Hepatocyte (in vitro differentiated cells): Measurements from ENCODE around the gene BANK1. TPM values are rescaled to one million over a fixed set of nuclear protein-coding genes. Genes with fewer than 3 reads are reported as not detected.

Source experiments
- DNase-seq: peaks from one replicate; pipeline ENCODE4 v3.0.0-alpha.2; 2016; ENCODE audit warnings: low spot score
- H2AFZ ChIP-seq: fragments of 200-600 bp; sonication (generic); 2 replicates; pipeline ENCODE4 v1.6.0; 2016; ENCODE audit warnings: antibody characterized with exemption, mild to moderate bottlenecking
- H3K27ac ChIP-seq: fragments of 200-600 bp; sonication (generic); 2 replicates; pipeline ENCODE4 v1.5.1; 2016; ENCODE audit warnings: mild to moderate bottlenecking
- H3K27me3 ChIP-seq: fragments of 200-600 bp; sonication (generic); 2 replicates; pipeline ENCODE4 v1.6.1; 2016
- H3K36me3 ChIP-seq: fragments of 200-600 bp; sonication (generic); replicated peaks from 2 replicates; pipeline ENCODE4 v1.5.1; 2016; ENCODE audit warnings: low read depth; ENCODE audit not compliant: insufficient read depth
- H3K4me1 ChIP-seq: fragments of 200-600 bp; sonication (generic); 2 replicates; pipeline ENCODE4 v1.5.1; 2016; ENCODE audit warnings: mild to moderate bottlenecking, moderate library complexity; ENCODE audit not compliant: insufficient read depth
- H3K4me2 ChIP-seq: fragments of 200-600 bp; sonication (generic); 2 replicates; pipeline ENCODE4 v1.6.0; 2016
- H3K4me3 ChIP-seq: fragments of 200-600 bp; sonication (generic); 2 replicates; pipeline ENCODE4 v1.5.1; 2016; ENCODE audit warnings: mild to moderate bottlenecking
- H3K79me2 ChIP-seq: fragments of 200-600 bp; sonication (generic); 2 replicates; pipeline ENCODE4 v1.6.0; 2017; ENCODE audit warnings: mild to moderate bottlenecking
- H3K9me2 ChIP-seq: fragments of 200-600 bp; sonication (generic); replicated peaks from 2 replicates; pipeline ENCODE4 v1.6.0; 2017; ENCODE audit warnings: mild to moderate bottlenecking; ENCODE audit not compliant: insufficient read depth
- H3K9me3 ChIP-seq: fragments of 200-600 bp; sonication (generic); 2 replicates; pipeline ENCODE4 v1.5.1; 2016; ENCODE audit warnings: low read depth, mild to moderate bottlenecking
- H4K20me1 ChIP-seq: fragments of 200-600 bp; sonication (generic); 2 replicates; pipeline ENCODE4 v1.6.0; 2016; ENCODE audit warnings: mild to moderate bottlenecking; ENCODE audit not compliant: insufficient read depth, poor library complexity, severe bottlenecking
- CTCF ChIP-seq: fragments of 200-600 bp; sonication (generic); IDR thresholded peaks from 2 replicates; pipeline ENCODE4 v1.5.1; 2016; ENCODE audit warnings: antibody characterized with exemption, mild to moderate bottlenecking; ENCODE audit not compliant: poor library complexity
- EZH2 ChIP-seq: fragments of 200-600 bp; sonication (generic); IDR thresholded peaks from 2 replicates; pipeline ENCODE4 v1.6.1; 2016; ENCODE audit warnings: antibody characterized with exemption, mild to moderate bottlenecking, borderline replicate concordance
- EZH2phosphoT487 ChIP-seq: fragments of 200-600 bp; sonication (generic); IDR thresholded peaks from one replicate; pipeline ENCODE4 v1.6.1; 2018; ENCODE audit warnings: antibody characterized with exemption, mild to moderate bottlenecking, low read depth, moderate library complexity; ENCODE audit not compliant: unreplicated experiment, severe bottlenecking
- WGBS: methylation state at CpG from one replicate; pipeline ENCODE4 v1.1.6; 2016; ENCODE audit warnings: low lambda C conversion rate; ENCODE audit errors: missing lambda C conversion rate; 5-methylcytosine and 5-hydroxymethylcytosine counted together
- polyA plus RNA-seq: library from polyadenylated mRNA; unstranded; fragments of >200 nt; fragmentation: Nextera tagmentation; extraction: Ambion mirVana; gene quantifications from 2 replicates; pipeline ENCODE4 v1.2.1, GENCODE V29; 2016
- total RNA-seq: library from RNA; depleted of rRNA; stranded (reverse); fragments of >200 nt; gene quantifications from 2 replicates; pipeline ENCODE4 v1.2.3, GENCODE V29; 2014

Gene BANK1
- total and polyA plus RNA-seq, 2 experiments from 2014 or later = 0.17 to 0.29 TPM

GRCh38 chr4:102094481-102094880, 304.0 kb downstream of the BANK1 start:
- Histone ChIP-seq H3K9me3 (no peaks in the 10 kb centered on the region), H3K9me2 (no peaks in the 10 kb centered on the region), H3K27me3 (no peaks in the 10 kb centered on the region), H3K79me2 (no peaks in the 10 kb centered on the region), H3K27ac (no peak overlapping the region), H3K4me1 (no peaks in the 10 kb centered on the region), H2AFZ (no peak overlapping the region), H3K4me3 (no peak overlapping the region), H4K20me1 (no peaks in the 10 kb centered on the region), H3K36me3 (no peaks in the 10 kb centered on the region), H3K4me2 (no peak overlapping the region)
- WGBS = 72% methylated on average over 1 of the region's 1 CpG
- no peak for DNase-seq
- TF ChIP-seq EZH2 (no peak), EZH2phosphoT487 (no peak), CTCF (no peak)

GRCh38 chr4:102103368-102103767, 312.8 kb downstream of the BANK1 start:
- no peak overlapping the region for H3K4me2 ChIP-seq
- H3K79me2 ChIP-seq = no peaks in the 10 kb centered on the region
- no peaks in the 10 kb centered on the region for H3K27me3 ChIP-seq
- no peaks in the 10 kb centered on the region for H3K36me3 ChIP-seq
- no peak for DNase-seq
- no peak overlapping the region for H2AFZ ChIP-seq
- peaks cover 3% of the 10 kb centered on the region for H3K9me3 ChIP-seq
- TF ChIP-seq CTCF (no peak), EZH2phosphoT487 (no peak), EZH2 (no peak)
- H3K9me2 ChIP-seq = no peaks in the 10 kb centered on the region
- H3K4me3 ChIP-seq = no peak overlapping the region
- 66% methylated on average over 3 of the region's 3 CpGs for WGBS
- H4K20me1 ChIP-seq = no peaks in the 10 kb centered on the region
- H3K4me1 ChIP-seq = no peaks in the 10 kb centered on the region
- no peak overlapping the region for H3K27ac ChIP-seq

- Histone ChIP-seq H3K4me1 (no peaks in the 10 kb centered on the region), H3K4me3 (no peak overlapping the region), H3K27ac (no peak overlapping the region), H3K9me2 (no peaks in the 10 kb centered on the region), H3K4me2 (no peak overlapping the region), H3K9me3 (peaks cover 3% of the 10 kb centered on the region), H3K36me3 (no peaks in the 10 kb centered on the region), H3K27me3 (no peaks in the 10 kb centered on the region), H3K79me2 (no peaks in the 10 kb centered on the region), H4K20me1 (no peaks in the 10 kb centered on the region), H2AFZ (no peak overlapping the region)
- TF ChIP-seq CTCF (no peak), EZH2 (no peak), EZH2phosphoT487 (no peak)
- no peak for DNase-seq
These were observed 313.7 kb downstream of the BANK1 start for GRCh38 chr4:102104278-102104677.

- Histone ChIP-seq H3K79me2 (no peaks in the 10 kb centered on the region), H4K20me1 (no peaks in the 10 kb centered on the region), H3K9me3 (peaks cover 3% of the 10 kb centered on the region), H3K27me3 (no peaks in the 10 kb centered on the region), H3K9me2 (no peaks in the 10 kb centered on the region), H3K27ac (no peak overlapping the region), H2AFZ (no peak overlapping the region), H3K4me2 (no peak overlapping the region), H3K36me3 (no peaks in the 10 kb centered on the region), H3K4me3 (no peak overlapping the region), H3K4me1 (no peaks in the 10 kb centered on the region)
- TF ChIP-seq EZH2phosphoT487 = no peak
- TF ChIP-seq CTCF = no peak
- TF ChIP-seq EZH2 = no peak
- no peak for DNase-seq
- WGBS = 71% methylated on average over 1 of the region's 1 CpG
These were observed 315.5 kb downstream of the BANK1 start for GRCh38 chr4:102105983-102106382.
